ENCODE data around the gene LACTBL1. TPM values are rescaled to one million over a fixed set of nuclear protein-coding genes. Genes with fewer than 3 reads are reported as not detected.

Gene LACTBL1
- total RNA-seq, 1 donor from 2014 or later: not detected

DNA sequence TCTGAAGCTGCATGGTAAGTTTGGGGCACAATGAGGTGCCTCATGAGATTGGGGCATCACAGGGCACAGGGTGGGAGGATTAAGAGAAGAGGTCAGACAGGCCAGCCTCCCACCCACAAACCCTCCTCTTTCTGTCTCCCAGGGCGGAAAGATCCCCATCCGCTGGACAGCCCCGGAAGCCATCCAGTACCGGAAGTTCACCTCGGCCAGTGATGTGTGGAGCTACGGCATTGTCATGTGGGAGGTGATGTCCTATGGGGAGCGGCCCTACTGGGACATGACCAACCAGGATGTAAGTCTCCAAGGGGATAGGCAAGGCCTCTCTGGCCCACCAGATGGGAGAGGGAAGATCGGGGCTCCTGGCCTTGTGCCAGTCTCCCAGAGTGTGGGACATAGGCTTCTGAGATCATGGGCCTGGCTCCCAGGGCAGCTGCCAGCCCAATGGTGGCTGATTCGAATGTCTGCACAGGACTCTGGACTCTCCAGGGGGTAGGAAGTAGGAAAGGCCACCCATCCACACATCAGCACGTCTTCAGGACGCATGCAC is 63.7 kb downstream of the LACTBL1 start:
- Histone ChIP-seq H3K27me3 (ENCODE audit: insufficient read depth, low read length) (no peaks in the 10 kb centered on the region), H3K4me1 (ENCODE audit: insufficient read depth, low read length) (no peaks in the 10 kb centered on the region), H3K79me2 (ENCODE audit: insufficient read depth, low read length) (no peaks in the 10 kb centered on the region), H3K9me3 (ENCODE audit: insufficient read depth, low read depth, low read length) (no peaks in the 10 kb centered on the region), H3K4me3 (ENCODE audit: insufficient read depth, low read depth, low read length) (no peak overlapping the region), H3K27ac (ENCODE audit: low read depth, low read length) (no peak overlapping the region), H3K36me3 (ENCODE audit: insufficient read depth, low read length) (peaks cover 22% of the 10 kb centered on the region), H3K9ac (ENCODE audit: low read length) (no peak overlapping the region), H2AFZ (ENCODE audit: low read depth, low read length) (no peak overlapping the region), H4K20me1 (ENCODE audit: insufficient read depth, low read length) (no peaks in the 10 kb centered on the region), H3K4me2 (ENCODE audit: low read length) (no peak overlapping the region)
- H3K4me1 Mint-ChIP-seq (ENCODE audit: low read depth, unreplicated experiment): no peaks in the 10 kb centered on the region
- FAIRE-seq (no peak), DNase-seq (ENCODE audit: low read depth) (no peak)
- no peak for TF ChIP-seq EZH2 (IDR thresholded peaks at IDR 0.05; ENCODE audit: insufficient read depth, low read length)
- TF ChIP-seq, protein P1, sequence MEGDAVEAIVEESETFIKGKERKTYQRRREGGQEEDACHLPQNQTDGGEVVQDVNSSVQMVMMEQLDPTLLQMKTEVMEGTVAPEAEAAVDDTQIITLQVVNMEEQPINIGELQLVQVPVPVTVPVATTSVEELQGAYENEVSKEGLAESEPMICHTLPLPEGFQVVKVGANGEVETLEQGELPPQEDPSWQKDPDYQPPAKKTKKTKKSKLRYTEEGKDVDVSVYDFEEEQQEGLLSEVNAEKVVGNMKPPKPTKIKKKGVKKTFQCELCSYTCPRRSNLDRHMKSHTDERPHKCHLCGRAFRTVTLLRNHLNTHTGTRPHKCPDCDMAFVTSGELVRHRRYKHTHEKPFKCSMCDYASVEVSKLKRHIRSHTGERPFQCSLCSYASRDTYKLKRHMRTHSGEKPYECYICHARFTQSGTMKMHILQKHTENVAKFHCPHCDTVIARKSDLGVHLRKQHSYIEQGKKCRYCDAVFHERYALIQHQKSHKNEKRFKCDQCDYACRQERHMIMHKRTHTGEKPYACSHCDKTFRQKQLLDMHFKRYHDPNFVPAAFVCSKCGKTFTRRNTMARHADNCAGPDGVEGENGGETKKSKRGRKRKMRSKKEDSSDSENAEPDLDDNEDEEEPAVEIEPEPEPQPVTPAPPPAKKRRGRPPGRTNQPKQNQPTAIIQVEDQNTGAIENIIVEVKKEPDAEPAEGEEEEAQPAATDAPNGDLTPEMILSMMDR (IDR thresholded peaks at IDR 0.05; ENCODE audit: insufficient read depth, low read depth, low read length): no peak
- H3K27me3 Mint-ChIP-seq (ENCODE audit: low read depth, unreplicated experiment): peaks cover 28% of the 10 kb centered on the region
- H3K9me3 Mint-ChIP-seq (ENCODE audit: unreplicated experiment): no peaks in the 10 kb centered on the region
- peaks cover 8% of the 10 kb centered on the region for H3K36me3 Mint-ChIP-seq (ENCODE audit: low read depth, unreplicated experiment)
- no peak overlapping the region for H3K4me3 Mint-ChIP-seq (ENCODE audit: unreplicated experiment)
- H3K27ac Mint-ChIP-seq (ENCODE audit: unreplicated experiment): no peak overlapping the region

- TF ChIP-seq, protein P1 (IDR thresholded peaks at IDR 0.05; ENCODE audit: insufficient read depth, low read depth, low read length): no peak
- TF ChIP-seq EZH2 (IDR thresholded peaks at IDR 0.05; ENCODE audit: insufficient read depth, low read length): no peak
- Mint-ChIP-seq H3K36me3 (ENCODE audit: low read depth, unreplicated experiment) (peaks cover 8% of the 10 kb centered on the region), H3K4me1 (ENCODE audit: low read depth, unreplicated experiment) (no peaks in the 10 kb centered on the region), H3K27me3 (ENCODE audit: low read depth, unreplicated experiment) (peaks cover 29% of the 10 kb centered on the region), H3K27ac (ENCODE audit: unreplicated experiment) (no peak overlapping the region), H3K4me3 (ENCODE audit: unreplicated experiment) (no peak overlapping the region), H3K9me3 (ENCODE audit: unreplicated experiment) (no peaks in the 10 kb centered on the region)
- Histone ChIP-seq H3K27me3 (ENCODE audit: insufficient read depth, low read length) (no peaks in the 10 kb centered on the region), H3K4me1 (ENCODE audit: insufficient read depth, low read length) (no peaks in the 10 kb centered on the region), H3K9ac (ENCODE audit: low read length) (no peak overlapping the region), H3K9me3 (ENCODE audit: insufficient read depth, low read depth, low read length) (no peaks in the 10 kb centered on the region), H3K79me2 (ENCODE audit: insufficient read depth, low read length) (no peaks in the 10 kb centered on the region), H2AFZ (ENCODE audit: low read depth, low read length) (no peak overlapping the region), H3K4me3 (ENCODE audit: insufficient read depth, low read depth, low read length) (no peak overlapping the region), H4K20me1 (ENCODE audit: insufficient read depth, low read length) (no peaks in the 10 kb centered on the region), H3K36me3 (ENCODE audit: insufficient read depth, low read length) (peaks cover 19% of the 10 kb centered on the region), H3K4me2 (ENCODE audit: low read length) (no peak overlapping the region), H3K27ac (ENCODE audit: low read depth, low read length) (no peak overlapping the region)
- no peak for FAIRE-seq
- DNase-seq (ENCODE audit: low read depth): no peak
These were observed 65.1 kb downstream of the LACTBL1 start for GRCh38 chr1:22907528-22907927.

DNA sequence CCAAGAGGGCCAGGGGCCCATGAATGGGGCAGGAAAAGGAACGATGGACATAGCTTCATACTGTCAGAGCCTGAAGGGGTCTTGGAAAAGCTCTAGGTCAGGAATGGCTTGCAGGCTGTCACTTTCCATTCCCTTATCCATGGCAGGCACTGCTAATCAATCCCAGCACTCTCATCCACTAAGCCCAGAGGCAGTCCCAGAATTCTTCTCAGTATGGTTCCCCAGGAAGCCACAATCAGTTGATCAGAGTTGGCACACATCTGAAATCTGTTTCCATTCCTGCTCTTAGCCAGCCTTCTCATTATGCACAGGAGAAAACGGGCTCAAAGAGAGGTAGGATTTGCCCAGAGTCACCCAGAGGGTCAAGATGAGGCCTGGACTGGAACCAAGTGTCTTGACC is 65.7 kb downstream of the LACTBL1 start:
- Mint-ChIP-seq H3K4me1 (ENCODE audit: low read depth, unreplicated experiment) (no peaks in the 10 kb centered on the region), H3K27me3 (ENCODE audit: low read depth, unreplicated experiment) (peaks cover 30% of the 10 kb centered on the region), H3K27ac (ENCODE audit: unreplicated experiment) (no peak overlapping the region), H3K4me3 (ENCODE audit: unreplicated experiment) (no peak overlapping the region), H3K36me3 (ENCODE audit: low read depth, unreplicated experiment) (peaks cover 8% of the 10 kb centered on the region), H3K9me3 (ENCODE audit: unreplicated experiment) (peaks cover 2% of the 10 kb centered on the region)
- H2AFZ ChIP-seq (ENCODE audit: low read depth, low read length): no peak overlapping the region
- no peaks in the 10 kb centered on the region for H3K79me2 ChIP-seq (ENCODE audit: insufficient read depth, low read length)
- FAIRE-seq (no peak), DNase-seq (ENCODE audit: low read depth) (no peak)
- H3K4me1 ChIP-seq (ENCODE audit: insufficient read depth, low read length): no peaks in the 10 kb centered on the region
- no peak for TF ChIP-seq EZH2 (IDR thresholded peaks at IDR 0.05; ENCODE audit: insufficient read depth, low read length)
- TF ChIP-seq, protein P1 (IDR thresholded peaks at IDR 0.05; ENCODE audit: insufficient read depth, low read depth, low read length): no peak
- no peaks in the 10 kb centered on the region for H3K9me3 ChIP-seq (ENCODE audit: insufficient read depth, low read depth, low read length)
- H4K20me1 ChIP-seq (ENCODE audit: insufficient read depth, low read length): no peaks in the 10 kb centered on the region
- H3K9ac ChIP-seq (ENCODE audit: low read length): no peak overlapping the region
- H3K36me3 ChIP-seq (ENCODE audit: insufficient read depth, low read length): peaks cover 13% of the 10 kb centered on the region
- H3K4me3 ChIP-seq (ENCODE audit: insufficient read depth, low read depth, low read length): no peak overlapping the region
- no peaks in the 10 kb centered on the region for H3K27me3 ChIP-seq (ENCODE audit: insufficient read depth, low read length)
- H3K4me2 ChIP-seq (ENCODE audit: low read length): no peak overlapping the region
- H3K27ac ChIP-seq (ENCODE audit: low read depth, low read length): no peak overlapping the region
